GM23338 (cell line): Measurements from ENCODE around the gene UNC5B. TPM values are rescaled to one million over a fixed set of nuclear protein-coding genes. Genes with fewer than 3 reads are reported as not detected.

ENCODE experiments used
- ATAC-seq: fragments of 200-7000 bp; cut with Tn5 transposase; 3 replicates; pipeline ENCODE4 v1.9.1; 2020
- DNase-seq: peaks from one replicate; pipeline ENCODE4 v3.0.0-alpha.2; 2015; ENCODE audit warnings: low spot score
- H2AFZ ChIP-seq: fragments of 200-600 bp; sonication (generic); 2 replicates; pipeline ENCODE4 v1.8.0; 2016; ENCODE audit warnings: antibody characterized with exemption, mild to moderate bottlenecking, moderate library complexity
- H3F3A ChIP-seq: fragments of 200-600 bp; sonication (generic); replicated peaks from 2 replicates; pipeline ENCODE4 v1.8.0; 2017; ENCODE audit warnings: antibody characterized with exemption, mixed run types, low read depth
- H3K27ac ChIP-seq: fragments of 200-600 bp; sonication (generic); 2 replicates; pipeline ENCODE4 v1.6.1; 2016; ENCODE audit warnings: low read depth
- H3K27me3 ChIP-seq: fragments of 200-600 bp; sonication (generic); 2 replicates; pipeline ENCODE4 v1.8.0; 2016; ENCODE audit warnings: mild to moderate bottlenecking, mixed run types, moderate library complexity; ENCODE audit not compliant: insufficient read depth
- H3K36me3 ChIP-seq: fragments of 200-600 bp; sonication (generic); 2 replicates; pipeline ENCODE4 v1.8.0; 2016; ENCODE audit warnings: mild to moderate bottlenecking; ENCODE audit not compliant: insufficient read depth
- H3K4me1 ChIP-seq: fragments of 200-600 bp; sonication (generic); 2 replicates; pipeline ENCODE4 v1.8.0; 2016; ENCODE audit warnings: mild to moderate bottlenecking, moderate library complexity; ENCODE audit not compliant: insufficient read depth
- H3K4me2 ChIP-seq: fragments of 200-600 bp; sonication (generic); 2 replicates; pipeline ENCODE4 v1.7.1; 2017; ENCODE audit warnings: mixed run types
- H3K4me3 ChIP-seq: fragments of 200-600 bp; sonication (generic); 2 replicates; pipeline ENCODE4 v1.6.1; 2016; ENCODE audit warnings: mixed run types
- H3K79me2 ChIP-seq: fragments of 200-600 bp; sonication (generic); replicated peaks from 2 replicates; pipeline ENCODE4 v1.8.0; 2017; ENCODE audit warnings: mild to moderate bottlenecking; ENCODE audit not compliant: insufficient read depth
- H3K9me2 ChIP-seq: fragments of 200-600 bp; sonication (generic); 2 replicates; pipeline ENCODE4 v1.8.0; 2017; ENCODE audit not compliant: insufficient read depth
- H4K20me1 ChIP-seq: fragments of 200-600 bp; sonication (generic); replicated peaks from 2 replicates; pipeline ENCODE4 v1.8.0; 2017; ENCODE audit warnings: mild to moderate bottlenecking; ENCODE audit not compliant: insufficient read depth
- H3K27ac Mint-ChIP-seq: 2 replicates; pipeline ENCODE4 v1.8.0; 2020; ENCODE audit warnings: inconsistent platforms, mild to moderate bottlenecking, moderate library complexity, mixed read lengths
- H3K27me3 Mint-ChIP-seq: 3 replicates; pipeline ENCODE4 v1.8.0; 2022; ENCODE audit warnings: low read depth, mild to moderate bottlenecking, moderate library complexity, mixed read lengths, inconsistent platforms; ENCODE audit not compliant: insufficient read depth, poor library complexity
- H3K36me3 Mint-ChIP-seq: 3 replicates; pipeline ENCODE4 v1.8.0; 2021; ENCODE audit warnings: low read depth, mild to moderate bottlenecking, inconsistent platforms, moderate library complexity, mixed read lengths
- H3K4me1 Mint-ChIP-seq: 3 replicates; pipeline ENCODE4 v1.8.0; 2020; ENCODE audit warnings: mild to moderate bottlenecking, inconsistent platforms, mixed read lengths
- H3K4me3 Mint-ChIP-seq: 3 replicates; pipeline ENCODE4 v1.8.0; 2021; ENCODE audit warnings: moderate library complexity, mild to moderate bottlenecking, inconsistent platforms, mixed read lengths
- H3K9me3 Mint-ChIP-seq: 3 replicates; pipeline ENCODE4 v1.8.0; 2020; ENCODE audit warnings: moderate library complexity, mild to moderate bottlenecking, inconsistent platforms, mixed read lengths
- CREB1 ChIP-seq: fragments of 250-450 bp; sonication (Bioruptor Pico); IDR thresholded peaks from 2 replicates; pipeline ENCODE4 v1.5.0; 2020; ENCODE audit warnings: low read depth, mild to moderate bottlenecking, moderate library complexity
- CTCF ChIP-seq, 2 experiments: fragments of 200-600 bp in 1 of 2; sonication (generic) in 1 of 2; conservative IDR thresholded peaks; 2 replicates each; pipeline versions ENCODE4 v1.5.1 to v1.6.1; 2016 to 2017; ENCODE audit warnings: antibody characterized with exemption in 2 of 2, low read depth in 2 of 2, mild to moderate bottlenecking in 2 of 2, moderate library complexity in 1 of 2
- ETS1 ChIP-seq: IDR thresholded peaks from 2 replicates; pipeline ENCODE4 v1.6.1; 2016; ENCODE audit warnings: antibody characterized with exemption
- EZH2 ChIP-seq: fragments of 200-600 bp; sonication (generic); IDR thresholded peaks from one replicate; pipeline ENCODE4 v1.8.0; 2017; ENCODE audit warnings: antibody characterized with exemption, mild to moderate bottlenecking, low read depth; ENCODE audit not compliant: unreplicated experiment
- EZH2phosphoT487 ChIP-seq: fragments of 200-600 bp; sonication (generic); IDR thresholded peaks from one replicate; pipeline ENCODE4 v1.8.1; 2018; ENCODE audit warnings: antibody characterized with exemption; ENCODE audit not compliant: unreplicated experiment
- JUNB ChIP-seq: IDR thresholded peaks from one replicate; pipeline ENCODE4 v1.6.1; 2016; ENCODE audit warnings: antibody characterized with exemption; ENCODE audit not compliant: unreplicated experiment
- NANOG ChIP-seq: IDR thresholded peaks from 2 replicates; pipeline ENCODE4 v1.6.1; 2016; ENCODE audit warnings: antibody characterized with exemption, borderline replicate concordance
- POLR2AphosphoS5 ChIP-seq: IDR thresholded peaks from 2 replicates; pipeline ENCODE4 v1.6.1; 2016; ENCODE audit warnings: antibody characterized with exemption, low read depth
- REST ChIP-seq: IDR thresholded peaks from one replicate; pipeline ENCODE4 v1.6.1; 2018; ENCODE audit warnings: antibody characterized with exemption; ENCODE audit not compliant: unreplicated experiment
- STAT1 ChIP-seq: IDR thresholded peaks from one replicate; pipeline ENCODE4 v1.6.1; 2016; ENCODE audit warnings: antibody characterized with exemption; ENCODE audit not compliant: unreplicated experiment
- ZNF114 ChIP-seq: fragments of 250-450 bp; sonication (Bioruptor Pico); IDR thresholded peaks from 2 replicates; pipeline ENCODE4 v1.5.0; 2020; ENCODE audit warnings: mild to moderate bottlenecking, moderate library complexity
- ZNF331 ChIP-seq: fragments of 250-450 bp; sonication (Bioruptor Pico); IDR thresholded peaks from 2 replicates; pipeline ENCODE4 v1.5.0; 2020; ENCODE audit warnings: low read depth, mild to moderate bottlenecking, moderate library complexity
- ZNF462 ChIP-seq: fragments of 250-450 bp; sonication (Bioruptor Pico); IDR thresholded peaks from 2 replicates; pipeline ENCODE4 v1.5.0; 2020; ENCODE audit warnings: mild to moderate bottlenecking, moderate library complexity
- polyA plus RNA-seq: library from polyadenylated mRNA; unstranded; fragments of >200 nt; fragmentation: Nextera tagmentation; extraction: Ambion mirVana; gene quantifications from 2 replicates; pipeline ENCODE4 v1.2.1, GENCODE V29; 2016
- total RNA-seq: library from RNA; depleted of rRNA; stranded (reverse); fragments of >200 nt; shearing (Covaris generic); gene quantifications from 2 replicates; pipeline ENCODE4 v1.2.3, GENCODE V29; 2014

Gene UNC5B
- total and polyA plus RNA-seq, 2 experiments from 2014 or later, result 8.0 to 31.2 TPM

- ATAC-seq (no peak), DNase-seq (no peak)
- H3K36me3 ChIP-seq, result no peaks in the 10 kb centered on the region
- H3K4me3 Mint-ChIP-seq, result no peak overlapping the region
- H3K79me2 ChIP-seq, result peaks cover 78% of the 10 kb centered on the region
- H3K27me3 ChIP-seq, result peaks cover 2% of the 10 kb centered on the region; the same call in 1 of the 2 replicates
- peaks cover 5% of the 10 kb centered on the region; the same call in 1 of the 2 replicates for H4K20me1 ChIP-seq
- H3F3A ChIP-seq, result peaks cover 12% of the 10 kb centered on the region; the same call in 1 of the 2 replicates
- no peaks in the 10 kb centered on the region for H3K9me3 Mint-ChIP-seq
- TF ChIP-seq JUNB (no peak), REST (no peak), NANOG (no peak), STAT1 (no peak), EZH2phosphoT487 (no peak), EZH2 (no peak), POLR2AphosphoS5 (no peak), ZNF114 (CRISPR knock-in tag) (no peak), CREB1 (CRISPR knock-in tag) (no peak), ETS1 (no peak), CTCF (conservative IDR thresholded peaks at IDR 0.05; ENCODE audit: low read depth in 2 of 2) (no peak), ZNF462 (CRISPR knock-in tag) (no peak), ZNF331 (CRISPR knock-in tag) (no peak)
- 0 out of 3 replicates have a peak, but pooled peaks cover 8% of the 10 kb centered on the region for H3K36me3 Mint-ChIP-seq
- peaks cover 56% of the 10 kb centered on the region for H3K4me1 ChIP-seq
- H3K4me1 Mint-ChIP-seq, result peaks cover 71% of the 10 kb centered on the region
- no peak overlapping the region for H3K4me3 ChIP-seq
- H3K27me3 Mint-ChIP-seq, result peaks cover 23% of the 10 kb centered on the region
- H2AFZ ChIP-seq, result no peak overlapping the region
- H3K27ac Mint-ChIP-seq, result no peak overlapping the region
- H3K9me2 ChIP-seq, result no peaks in the 10 kb centered on the region
- H3K4me2 ChIP-seq, result no peak overlapping the region
- no peak overlapping the region for H3K27ac ChIP-seq
Observed at GRCh38 chr10:71219918-71220688, 7.7 kb downstream of the UNC5B start.
